ENCODE results near the gene MTSS2.
A peak's percentile ranks its signal among the peaks of the same experiment; 100 is the strongest.

MTSS2 gene

GRCh38 chr16:70695331-70696070 is 9.6 kb upstream of the MTSS2 start:
- ATAC-seq: peak; percentile 6; the same call in 1 of the 3 replicates
- no peak for TF ChIP-seq CSDC2 (CRISPR knock-in tag; IDR thresholded peaks at IDR 0.05)
- no peak for TF ChIP-seq TCF4 (CRISPR knock-in tag; IDR thresholded peaks at IDR 0.05; ENCODE audit: borderline replicate concordance)
- peak; percentile 89 for TF ChIP-seq ZFP3 (CRISPR knock-in tag; IDR thresholded peaks at IDR 0.05)

- TF ChIP-seq, protein P1, sequence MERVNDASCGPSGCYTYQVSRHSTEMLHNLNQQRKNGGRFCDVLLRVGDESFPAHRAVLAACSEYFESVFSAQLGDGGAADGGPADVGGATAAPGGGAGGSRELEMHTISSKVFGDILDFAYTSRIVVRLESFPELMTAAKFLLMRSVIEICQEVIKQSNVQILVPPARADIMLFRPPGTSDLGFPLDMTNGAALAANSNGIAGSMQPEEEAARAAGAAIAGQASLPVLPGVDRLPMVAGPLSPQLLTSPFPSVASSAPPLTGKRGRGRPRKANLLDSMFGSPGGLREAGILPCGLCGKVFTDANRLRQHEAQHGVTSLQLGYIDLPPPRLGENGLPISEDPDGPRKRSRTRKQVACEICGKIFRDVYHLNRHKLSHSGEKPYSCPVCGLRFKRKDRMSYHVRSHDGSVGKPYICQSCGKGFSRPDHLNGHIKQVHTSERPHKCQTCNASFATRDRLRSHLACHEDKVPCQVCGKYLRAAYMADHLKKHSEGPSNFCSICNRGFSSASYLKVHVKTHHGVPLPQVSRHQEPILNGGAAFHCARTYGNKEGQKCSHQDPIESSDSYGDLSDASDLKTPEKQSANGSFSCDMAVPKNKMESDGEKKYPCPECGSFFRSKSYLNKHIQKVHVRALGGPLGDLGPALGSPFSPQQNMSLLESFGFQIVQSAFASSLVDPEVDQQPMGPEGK (CRISPR knock-in tag; IDR thresholded peaks at IDR 0.05; ENCODE audit: borderline replicate concordance): no peak
- TF ChIP-seq ESRRG (CRISPR knock-in tag; IDR thresholded peaks at IDR 0.05) (no peak), ZNF8 (CRISPR knock-in tag; IDR thresholded peaks at IDR 0.05) (no peak), SNAI2 (CRISPR knock-in tag; IDR thresholded peaks at IDR 0.05) (no peak), ZNF565 (CRISPR knock-in tag; conservative IDR thresholded peaks at IDR 0.05; ENCODE audit: low read depth) (no peak), PPARA (CRISPR knock-in tag; IDR thresholded peaks at IDR 0.05; ENCODE audit: borderline replicate concordance) (no peak), TOX (CRISPR knock-in tag; IDR thresholded peaks at IDR 0.05; ENCODE audit: borderline replicate concordance) (no peak), RARB (CRISPR knock-in tag; IDR thresholded peaks at IDR 0.05) (no peak), OSR1 (CRISPR knock-in tag; IDR thresholded peaks at IDR 0.05) (no peak), ZFP3 (CRISPR knock-in tag; IDR thresholded peaks at IDR 0.05) (no peak), ZNF70 (CRISPR knock-in tag; IDR thresholded peaks at IDR 0.05) (no peak), TCF4 (CRISPR knock-in tag; IDR thresholded peaks at IDR 0.05; ENCODE audit: borderline replicate concordance) (no peak), ARNTL (CRISPR knock-in tag; IDR thresholded peaks at IDR 0.05; ENCODE audit: borderline replicate concordance, low read depth) (no peak), ISL1 (CRISPR knock-in tag; IDR thresholded peaks at IDR 0.05) (no peak), BACH2 (CRISPR knock-in tag; IDR thresholded peaks at IDR 0.05; ENCODE audit: borderline replicate concordance) (no peak)
- TF ChIP-seq, protein P2, sequence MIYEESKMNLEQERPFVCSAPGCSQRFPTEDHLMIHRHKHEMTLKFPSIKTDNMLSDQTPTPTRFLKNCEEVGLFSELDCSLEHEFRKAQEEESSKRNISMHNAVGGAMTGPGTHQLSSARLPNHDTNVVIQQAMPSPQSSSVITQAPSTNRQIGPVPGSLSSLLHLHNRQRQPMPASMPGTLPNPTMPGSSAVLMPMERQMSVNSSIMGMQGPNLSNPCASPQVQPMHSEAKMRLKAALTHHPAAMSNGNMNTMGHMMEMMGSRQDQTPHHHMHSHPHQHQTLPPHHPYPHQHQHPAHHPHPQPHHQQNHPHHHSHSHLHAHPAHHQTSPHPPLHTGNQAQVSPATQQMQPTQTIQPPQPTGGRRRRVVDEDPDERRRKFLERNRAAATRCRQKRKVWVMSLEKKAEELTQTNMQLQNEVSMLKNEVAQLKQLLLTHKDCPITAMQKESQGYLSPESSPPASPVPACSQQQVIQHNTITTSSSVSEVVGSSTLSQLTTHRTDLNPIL (CRISPR knock-in tag; IDR thresholded peaks at IDR 0.05; ENCODE audit: low read depth): no peak
- TF ChIP-seq, protein P3, sequence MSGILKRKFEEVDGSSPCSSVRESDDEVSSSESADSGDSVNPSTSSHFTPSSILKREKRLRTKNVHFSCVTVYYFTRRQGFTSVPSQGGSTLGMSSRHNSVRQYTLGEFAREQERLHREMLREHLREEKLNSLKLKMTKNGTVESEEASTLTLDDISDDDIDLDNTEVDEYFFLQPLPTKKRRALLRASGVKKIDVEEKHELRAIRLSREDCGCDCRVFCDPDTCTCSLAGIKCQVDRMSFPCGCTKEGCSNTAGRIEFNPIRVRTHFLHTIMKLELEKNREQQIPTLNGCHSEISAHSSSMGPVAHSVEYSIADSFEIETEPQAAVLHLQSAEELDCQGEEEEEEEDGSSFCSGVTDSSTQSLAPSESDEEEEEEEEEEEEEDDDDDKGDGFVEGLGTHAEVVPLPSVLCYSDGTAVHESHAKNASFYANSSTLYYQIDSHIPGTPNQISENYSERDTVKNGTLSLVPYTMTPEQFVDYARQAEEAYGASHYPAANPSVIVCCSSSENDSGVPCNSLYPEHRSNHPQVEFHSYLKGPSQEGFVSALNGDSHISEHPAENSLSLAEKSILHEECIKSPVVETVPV (CRISPR knock-in tag; IDR thresholded peaks at IDR 0.05): no peak
- ATAC-seq: peak; percentile 0; the same call in 1 of the 3 replicates
Measured at GRCh38 chr16:70694868-70695218, 9.0 kb upstream of the MTSS2 start.

- 0 out of 2 replicates have a peak, but pooled peaks have one; percentile 19 for TF ChIP-seq SNAI2 (CRISPR knock-in tag; IDR thresholded peaks at IDR 0.05)
- TF ChIP-seq, protein P1 (CRISPR knock-in tag; IDR thresholded peaks at IDR 0.05; ENCODE audit: borderline replicate concordance): no peak
- peak; percentile 63 for ATAC-seq
Measured at GRCh38 chr16:70694088-70694867, 8.4 kb upstream of the MTSS2 start.

DNA sequence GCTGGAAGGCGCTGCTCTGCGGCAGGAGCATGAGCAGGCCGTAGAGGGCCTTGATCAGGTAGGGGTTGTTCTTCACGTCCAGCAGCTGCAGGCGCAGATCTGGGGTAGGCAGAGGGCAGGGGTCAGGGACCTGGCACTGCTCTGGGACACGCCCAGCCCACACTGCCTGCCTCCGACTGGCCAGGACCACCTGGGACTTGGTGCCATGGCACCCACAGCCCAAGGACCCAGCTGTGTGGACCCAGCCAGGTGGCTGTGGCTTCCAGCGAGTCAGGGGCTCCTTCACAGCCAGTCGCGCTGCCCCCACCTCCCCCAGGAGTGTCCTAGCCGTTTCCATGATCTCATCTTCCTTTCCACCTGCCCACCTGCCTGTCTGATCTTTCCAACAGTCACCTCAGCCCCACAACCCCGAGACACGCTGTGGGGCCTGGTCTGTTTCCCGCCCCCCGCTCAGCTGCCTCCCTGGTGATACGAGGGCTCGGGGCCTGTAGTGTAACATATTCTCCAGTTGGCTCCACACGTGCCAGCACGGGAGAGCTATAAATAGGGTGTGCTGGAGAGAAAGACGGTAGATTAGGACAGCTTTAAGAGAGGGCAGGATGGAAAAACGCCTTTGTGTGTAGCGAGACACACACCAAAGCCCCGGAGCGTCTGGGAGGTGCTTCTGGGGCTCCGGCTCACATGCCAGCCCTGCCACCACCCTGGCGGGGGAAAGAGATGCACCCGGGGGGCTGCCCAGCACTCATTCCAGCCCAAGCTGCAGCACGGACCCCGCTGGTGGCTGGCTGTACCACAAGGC is 7.2 kb upstream of the MTSS2 start:
- ATAC-seq: no peak
- TF ChIP-seq ZNF70 (CRISPR knock-in tag; IDR thresholded peaks at IDR 0.05) (no peak), ISL1 (CRISPR knock-in tag; IDR thresholded peaks at IDR 0.05) (no peak), TOX (CRISPR knock-in tag; IDR thresholded peaks at IDR 0.05; ENCODE audit: borderline replicate concordance) (no peak), ZFP3 (CRISPR knock-in tag; IDR thresholded peaks at IDR 0.05) (no peak), TCF4 (CRISPR knock-in tag; IDR thresholded peaks at IDR 0.05; ENCODE audit: borderline replicate concordance) (no peak), RARB (CRISPR knock-in tag; IDR thresholded peaks at IDR 0.05) (no peak), TSHZ2 (CRISPR knock-in tag; IDR thresholded peaks at IDR 0.05) (no peak), OSR1 (CRISPR knock-in tag; IDR thresholded peaks at IDR 0.05) (no peak), ZC3H10 (CRISPR knock-in tag; IDR thresholded peaks at IDR 0.05) (no peak)
- TF ChIP-seq, protein P2 (CRISPR knock-in tag; IDR thresholded peaks at IDR 0.05; ENCODE audit: low read depth): no peak

Measured in SK-N-SH treated with all-trans-retinoic acid at 6 μM for 48 hours (cell line).